Ovary (tissue), 3 donors: ENCODE data around the gene PLET1.

Experiments
- EP300 ChIP-seq: sonication (generic); formaldehyde crosslinking; IDR thresholded peaks from one replicate; pipeline ENCODE4 v1.6.1; 2017; ENCODE audit warnings: antibody characterized with exemption
- POLR2A ChIP-seq: fragments of 450-650 bp; IDR thresholded peaks from one replicate; pipeline ENCODE4 v1.6.1; 2017; ENCODE audit warnings: antibody characterized with exemption, mild to moderate bottlenecking, moderate library complexity
- TF ChIP-seq, protein P1 (sequence below), 3 donors: fragments of 450-650 bp in 2 of 3; fragments of 200-600 bp in 1 of 3; IDR thresholded peaks; one replicate each; pipeline versions ENCODE4 v1.5.1 to v1.8.0; 2016 to 2022; ENCODE audit warnings: antibody characterized with exemption in 3 of 3, mild to moderate bottlenecking in 1 of 3
- donor health status: DM: no; HTN: no; CAD: no.

DNA sequence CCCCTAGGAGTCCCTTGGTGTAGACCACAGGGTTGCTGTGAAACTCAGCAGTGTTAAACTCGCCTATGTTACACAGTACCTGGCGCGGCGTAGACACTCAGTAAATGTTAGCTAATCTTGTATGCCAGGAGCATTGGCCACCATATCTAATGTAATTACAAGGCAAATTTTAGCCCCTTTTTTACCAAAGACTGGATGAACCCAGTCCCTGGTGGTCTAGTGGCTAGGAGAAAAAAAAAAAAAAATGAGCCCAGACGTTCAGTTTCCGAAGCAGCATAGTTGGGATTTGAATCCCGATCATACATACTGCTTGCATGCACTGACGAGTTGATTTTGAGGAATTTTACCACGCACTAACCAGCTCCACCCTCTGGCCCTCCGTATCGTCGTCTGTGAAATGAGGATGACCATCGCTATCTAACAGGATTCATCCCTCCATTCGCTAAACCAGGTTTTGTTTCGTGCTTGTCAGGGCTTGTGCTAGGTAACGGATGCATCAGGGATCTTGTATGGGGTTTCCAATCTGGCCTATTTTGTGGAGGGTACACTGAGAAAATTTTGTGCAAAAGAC, 33.7 kb downstream of the PLET1 start:
- TF ChIP-seq POLR2A = no peak
- TF ChIP-seq, protein P1, sequence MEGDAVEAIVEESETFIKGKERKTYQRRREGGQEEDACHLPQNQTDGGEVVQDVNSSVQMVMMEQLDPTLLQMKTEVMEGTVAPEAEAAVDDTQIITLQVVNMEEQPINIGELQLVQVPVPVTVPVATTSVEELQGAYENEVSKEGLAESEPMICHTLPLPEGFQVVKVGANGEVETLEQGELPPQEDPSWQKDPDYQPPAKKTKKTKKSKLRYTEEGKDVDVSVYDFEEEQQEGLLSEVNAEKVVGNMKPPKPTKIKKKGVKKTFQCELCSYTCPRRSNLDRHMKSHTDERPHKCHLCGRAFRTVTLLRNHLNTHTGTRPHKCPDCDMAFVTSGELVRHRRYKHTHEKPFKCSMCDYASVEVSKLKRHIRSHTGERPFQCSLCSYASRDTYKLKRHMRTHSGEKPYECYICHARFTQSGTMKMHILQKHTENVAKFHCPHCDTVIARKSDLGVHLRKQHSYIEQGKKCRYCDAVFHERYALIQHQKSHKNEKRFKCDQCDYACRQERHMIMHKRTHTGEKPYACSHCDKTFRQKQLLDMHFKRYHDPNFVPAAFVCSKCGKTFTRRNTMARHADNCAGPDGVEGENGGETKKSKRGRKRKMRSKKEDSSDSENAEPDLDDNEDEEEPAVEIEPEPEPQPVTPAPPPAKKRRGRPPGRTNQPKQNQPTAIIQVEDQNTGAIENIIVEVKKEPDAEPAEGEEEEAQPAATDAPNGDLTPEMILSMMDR (IDR thresholded peaks at IDR 0.05) = no peak
- no peak for TF ChIP-seq EP300
